GM19193 (cell line): ENCODE measurements around the gene TLCD2.
A peak's percentile ranks its signal among the peaks of the same experiment; 100 is the strongest.

ENCODE experiments used
- POLR2A ChIP-seq: IDR thresholded peaks from 4 replicates; pipeline ENCODE4 v1.6.1; 2011; ENCODE audit not compliant: insufficient read depth, insufficient read length; ENCODE audit errors: extremely low read depth

The TLCD2 gene

GRCh38 chr17:1713160-1713877 lies 3.1 kb upstream of the TLCD2 start:
- no peak for TF ChIP-seq POLR2A

GRCh38 chr17:1712271-1712670 lies 2.1 kb upstream of the TLCD2 start:
- TF ChIP-seq POLR2A = no peak

GRCh38 chr17:1711804-1712203 lies 1.6 kb upstream of the TLCD2 start:
- no peak for TF ChIP-seq POLR2A

DNA sequence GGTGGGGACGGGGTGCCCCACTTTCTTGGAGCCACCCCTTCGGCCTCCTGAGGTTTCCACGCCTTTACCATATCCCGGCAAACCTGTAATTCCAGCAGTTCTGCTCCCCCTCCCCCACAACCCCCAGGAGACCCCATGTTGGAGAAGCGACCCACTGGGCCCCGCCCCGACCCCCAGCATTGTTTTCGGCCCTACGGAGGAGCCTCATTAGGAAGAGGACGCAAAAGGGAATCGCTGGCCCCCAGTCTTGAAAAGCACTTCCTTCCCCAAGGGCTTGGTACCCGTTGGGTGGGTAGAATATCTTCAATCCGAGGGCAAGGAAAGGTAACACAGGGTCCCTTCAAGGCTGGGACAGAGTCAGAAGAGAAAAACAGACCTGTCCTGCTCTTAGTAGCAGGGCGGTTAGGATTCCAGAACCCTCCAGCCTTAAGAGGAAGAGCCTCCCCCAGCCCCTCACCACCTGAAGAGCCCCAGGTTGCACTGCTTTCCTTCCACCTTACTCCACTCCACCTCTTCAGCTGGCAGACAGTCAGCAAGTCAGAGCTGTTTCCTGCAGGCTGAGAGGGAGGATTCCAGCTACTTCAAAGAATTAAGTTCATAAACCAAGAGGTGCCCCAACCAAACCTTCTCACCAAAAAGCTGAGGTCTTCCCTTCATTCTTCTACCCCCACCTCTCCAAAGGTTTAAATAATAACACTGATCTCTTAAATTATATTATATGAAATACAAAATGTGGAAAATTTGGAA lies 803 bp upstream of the TLCD2 start:
- TF ChIP-seq POLR2A = no peak

GRCh38 chr17:1709403-1709951 lies 700 bp downstream of the TLCD2 start:
- TF ChIP-seq POLR2A = no peak

DNA sequence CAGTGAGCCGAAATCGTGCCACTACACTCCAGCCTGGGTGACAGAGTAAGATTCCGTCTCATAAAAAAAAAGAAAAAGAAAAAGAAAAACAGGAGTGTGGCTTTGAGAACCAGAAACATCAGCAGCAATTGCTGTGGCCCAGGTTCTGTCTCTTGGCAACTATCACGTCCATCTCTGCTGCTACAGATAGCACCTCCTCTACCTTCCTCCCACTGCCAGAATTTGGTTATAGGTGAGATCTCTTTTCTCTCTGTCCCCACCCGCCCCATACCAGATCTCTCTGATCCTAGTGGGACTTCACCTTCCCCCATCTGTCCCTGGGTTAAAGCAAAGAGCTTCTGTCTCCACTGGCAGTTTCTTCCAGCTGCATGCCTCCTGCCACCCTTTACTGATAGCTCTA lies 3.1 kb downstream of the TLCD2 start:
- no peak for TF ChIP-seq POLR2A

- TF ChIP-seq POLR2A = no peak
Measured at GRCh38 chr17:1705004-1705403, 5.2 kb downstream of the TLCD2 start.

GRCh38 chr17:1703063-1703462 lies 7.1 kb downstream of the TLCD2 start:
- no peak for TF ChIP-seq POLR2A

- TF ChIP-seq POLR2A = no peak
Measured at GRCh38 chr17:1697681-1698080, 12.5 kb downstream of the TLCD2 start.

GRCh38 chr17:1695365-1695764 lies 14.8 kb downstream of the TLCD2 start:
- no peak for TF ChIP-seq POLR2A

DNA sequence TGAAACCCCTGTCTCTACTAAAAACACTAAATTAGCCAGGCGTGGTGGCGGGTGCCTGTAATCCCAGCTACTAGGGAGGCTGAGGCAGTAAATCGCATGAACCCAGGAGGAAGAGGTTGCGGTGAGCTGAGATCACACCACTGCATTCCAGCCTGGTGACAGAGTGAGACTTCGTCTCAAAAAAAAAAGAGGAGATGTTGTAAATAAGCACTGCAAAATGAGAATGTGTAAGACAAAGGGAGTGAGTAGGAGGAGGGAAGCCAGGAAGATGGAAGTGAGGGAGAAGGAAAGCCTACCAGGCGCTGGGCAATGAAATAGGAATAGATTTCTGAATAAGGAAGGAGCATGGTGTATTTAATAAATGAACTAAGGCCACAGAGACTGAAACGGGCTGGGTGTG lies 16.8 kb downstream of the TLCD2 start:
- no peak for TF ChIP-seq POLR2A

DNA sequence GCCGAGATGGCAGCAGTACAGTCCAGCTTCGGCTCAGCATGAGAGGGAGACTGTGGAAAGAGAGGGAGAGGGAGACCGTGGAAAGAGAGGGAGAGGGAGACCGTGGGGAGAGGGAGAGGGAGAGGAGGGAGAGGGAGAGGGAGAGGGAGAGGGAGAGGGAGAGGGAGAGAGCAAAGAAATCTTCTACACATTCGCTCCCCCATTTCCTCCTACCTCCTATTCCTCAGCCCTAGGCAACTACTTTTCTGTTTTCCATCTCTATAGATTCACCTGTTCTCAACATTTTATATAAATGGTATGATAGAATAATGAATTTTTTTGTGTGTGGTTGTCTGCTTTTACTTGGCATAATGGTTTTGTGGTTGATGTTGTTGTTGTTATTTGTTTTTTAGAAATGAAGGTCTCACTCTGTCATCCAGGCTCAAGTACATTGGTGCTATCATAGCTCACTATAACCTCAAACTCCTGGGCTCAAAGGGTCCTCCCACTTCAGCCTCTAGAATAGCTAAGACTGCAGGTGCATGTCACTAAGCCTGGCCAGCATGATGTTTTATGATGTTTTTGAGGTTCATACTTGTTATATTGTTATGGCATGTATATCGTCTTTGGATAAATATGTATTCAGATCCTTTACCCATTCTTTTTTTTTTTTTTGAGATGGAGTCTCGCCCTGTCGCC lies 19.5 kb downstream of the TLCD2 start:
- no peak for TF ChIP-seq POLR2A

- no peak for TF ChIP-seq POLR2A
Measured at GRCh38 chr17:1686086-1686485, 24.1 kb downstream of the TLCD2 start.

DNA sequence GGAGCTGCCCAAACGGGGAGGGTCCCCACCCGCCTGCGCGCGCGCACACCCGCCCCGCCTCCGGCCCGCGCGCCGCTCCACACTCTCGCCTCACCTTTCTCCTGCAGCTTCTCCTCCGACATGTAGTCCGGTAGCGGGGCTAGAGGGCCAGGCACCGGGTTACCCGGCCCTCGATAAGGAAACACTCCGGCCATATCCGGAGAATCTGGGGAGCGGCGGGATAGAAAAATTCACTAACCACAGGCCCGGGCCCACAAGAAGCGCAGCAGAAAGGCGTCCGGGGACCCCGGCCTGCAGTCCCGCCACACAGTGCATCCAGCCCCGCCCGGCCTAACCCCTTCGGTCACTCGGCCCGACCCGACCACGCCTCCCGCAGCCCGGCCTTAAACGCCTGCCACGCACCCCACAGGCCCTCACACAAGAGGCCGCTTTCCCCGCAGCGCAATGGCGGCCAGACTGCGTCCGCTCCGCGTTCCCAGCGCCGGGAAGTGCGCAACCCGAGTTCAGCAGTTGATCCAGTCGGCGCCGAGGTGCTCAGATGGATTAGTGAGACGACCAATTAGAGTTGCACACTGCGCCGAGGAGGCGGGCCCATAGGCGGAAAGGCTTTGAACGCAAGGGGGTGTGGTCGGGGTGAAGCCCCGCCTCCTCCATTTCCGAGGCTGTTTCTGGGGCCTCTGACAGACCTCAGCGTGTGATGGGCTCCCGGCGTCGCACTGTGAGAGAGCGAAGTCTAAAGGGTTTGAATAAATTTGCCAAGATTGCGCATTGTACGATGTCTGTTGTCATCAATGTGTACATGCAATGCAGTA lies 25.6 kb downstream of the TLCD2 start, which contains the start of gene PRPF8:
TSS of gene PRPF8 (minus strand) at position 490 of the 812 bp plus-strand sequence. CDS start at position 194, 296 bp downstream.
- TF ChIP-seq POLR2A = peak; percentile 90
